GM19240 (cell line): Measurements from ENCODE around the gene RIMBP3B.
"Not testable (repeated sequence)": the region's sequence is repeated elsewhere in the genome, so short reads cannot be mapped to it uniquely, and the experiment has no call there.

ENCODE experiments used
- DNase-seq: peaks from one replicate; pipeline ENCODE4 v3.0.0; 2011; ENCODE audit warnings: low spot score; ENCODE audit not compliant: insufficient read length

The RIMBP3B gene

DNA sequence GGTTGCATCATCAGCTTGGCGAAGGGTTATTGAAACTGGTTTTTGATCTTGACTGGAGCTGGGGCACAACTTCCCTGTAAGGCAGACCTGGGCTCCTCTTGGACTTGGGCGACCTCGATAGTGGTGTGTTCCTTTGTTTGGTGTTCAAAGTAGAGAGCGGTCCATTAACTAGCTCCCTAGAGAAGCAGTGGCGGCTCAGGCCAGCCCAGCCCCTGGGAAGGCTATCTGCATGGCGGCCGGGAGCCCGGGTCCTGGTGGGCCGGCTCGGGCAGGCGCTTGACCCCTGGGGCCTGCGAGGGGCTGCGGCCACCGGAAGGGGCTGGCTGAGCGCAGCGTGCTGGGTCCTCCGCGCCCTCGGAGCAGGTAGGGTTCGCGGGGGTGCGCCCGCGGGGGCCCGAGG is 32.8 kb downstream of the RIMBP3B start:
- not testable (repeated sequence) for DNase-seq

- not testable (repeated sequence) for DNase-seq
Observed at GRCh38 chr22:21417227-21417746, 33.7 kb downstream of the RIMBP3B start, which contains the start of gene HIC2. Gene HIC2 (plus strand): TSS chr22:21417371. CDS start chr22:21442832, 25,461 bp downstream.

GRCh38 chr22:21417853-21418252 is 34.3 kb downstream of the RIMBP3B start:
- DNase-seq = not testable (repeated sequence)

DNA sequence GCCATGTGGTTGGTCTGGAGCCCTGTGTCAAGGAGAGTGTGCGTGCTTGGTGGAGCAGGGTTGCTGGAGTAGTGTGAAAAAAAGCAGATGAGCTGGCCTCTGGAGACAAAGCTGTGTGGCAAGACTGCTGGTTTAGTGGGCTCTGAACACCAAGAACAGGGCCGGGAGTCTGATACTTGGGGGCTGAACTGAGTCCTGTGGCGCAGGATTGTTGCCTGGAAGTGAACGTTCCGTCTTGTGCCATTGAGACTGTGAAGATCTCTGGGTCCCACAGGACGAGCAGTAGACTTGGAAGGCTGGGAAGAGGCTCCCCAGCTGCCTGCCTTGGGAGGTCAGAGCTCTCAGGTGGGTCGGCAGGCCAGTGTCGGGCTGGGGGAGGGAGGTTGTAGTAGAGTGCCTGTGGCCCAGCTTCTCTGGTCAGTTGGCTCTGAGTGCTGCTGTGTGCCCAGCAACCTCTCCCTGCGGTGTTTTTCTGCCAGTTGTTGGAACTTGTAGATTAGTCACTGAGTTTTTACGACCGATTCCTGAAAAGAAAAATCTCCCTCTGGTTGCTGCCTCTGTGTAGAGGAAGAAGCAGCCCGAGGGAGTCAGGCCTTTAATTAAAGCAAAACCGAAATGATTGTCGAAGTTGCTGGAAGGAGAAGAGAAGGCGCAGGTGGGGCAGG is 35.6 kb downstream of the RIMBP3B start:
- DNase-seq = not testable (repeated sequence)

DNA sequence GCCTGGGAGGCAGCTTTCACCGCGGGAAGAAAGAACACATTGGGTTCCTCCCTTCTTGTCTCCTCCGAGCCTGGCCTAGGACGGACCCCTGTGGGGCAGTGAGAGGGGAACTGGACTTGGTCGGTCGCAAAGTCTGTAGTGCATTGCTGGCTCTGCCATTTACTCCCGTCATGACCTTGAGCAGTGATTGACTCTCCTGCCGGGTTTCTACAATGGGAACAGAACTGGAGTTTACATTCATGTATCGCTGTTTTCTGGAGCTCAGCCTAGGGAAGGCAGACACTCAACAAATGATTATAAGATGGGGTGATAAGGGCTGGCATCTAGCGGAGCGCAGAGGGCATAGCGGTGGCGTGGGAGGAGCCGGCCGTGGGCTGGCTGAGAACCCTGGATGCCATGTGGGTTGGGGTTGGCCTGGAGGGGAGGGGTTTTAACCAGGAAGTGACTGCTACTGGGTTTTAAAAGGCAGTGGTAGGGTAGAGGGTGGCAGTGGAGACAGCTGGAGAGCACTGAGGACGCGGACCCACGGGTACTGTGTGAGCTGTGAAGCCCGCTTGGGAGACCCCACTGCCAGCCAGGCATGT is 36.7 kb downstream of the RIMBP3B start:
- DNase-seq = not testable (repeated sequence)

GRCh38 chr22:21424084-21424709 is 40.6 kb downstream of the RIMBP3B start:
- DNase-seq = not testable (repeated sequence)

DNA sequence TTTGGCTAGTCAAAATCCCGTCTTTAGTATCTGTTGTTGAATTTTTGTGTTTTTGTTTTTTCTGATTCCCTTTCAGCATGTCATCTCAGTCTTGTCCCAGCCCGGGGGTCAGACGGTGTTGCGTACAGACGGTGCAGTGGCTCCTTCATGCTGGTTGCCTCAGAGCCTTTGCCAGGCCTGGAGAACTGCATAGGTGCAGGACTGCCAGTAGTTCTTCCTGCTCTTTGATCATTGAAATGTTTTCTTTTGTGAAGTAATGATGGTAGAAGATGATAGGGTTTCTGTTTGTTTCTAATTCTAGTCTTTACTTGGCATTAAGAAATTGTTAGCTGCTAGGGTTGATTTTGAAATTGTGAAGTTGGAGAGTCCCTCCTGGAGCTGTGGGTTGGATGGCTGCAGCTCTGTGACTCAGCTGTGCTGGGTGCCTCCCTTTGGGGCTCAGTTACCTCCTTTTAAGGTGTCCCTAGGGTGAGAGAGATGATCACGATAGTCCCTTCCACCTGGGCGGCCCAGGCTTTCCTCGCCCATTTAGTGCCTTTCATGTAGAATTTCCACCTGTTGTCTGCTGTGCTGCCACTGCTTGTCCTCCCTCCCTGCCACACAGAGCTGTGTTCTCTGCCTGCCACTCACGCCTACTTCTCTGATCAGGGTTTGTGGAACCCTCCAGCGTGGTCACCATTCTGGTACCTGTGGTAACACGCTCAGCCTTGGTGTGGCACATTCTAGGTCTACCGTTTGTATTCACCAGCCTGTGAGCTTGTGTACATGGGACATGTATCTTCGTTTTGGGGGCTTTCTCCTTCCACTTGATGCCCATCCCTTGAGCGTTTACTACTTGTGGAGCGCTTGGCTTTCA is 51.1 kb downstream of the RIMBP3B start:
- DNase-seq = not testable (repeated sequence)

DNA sequence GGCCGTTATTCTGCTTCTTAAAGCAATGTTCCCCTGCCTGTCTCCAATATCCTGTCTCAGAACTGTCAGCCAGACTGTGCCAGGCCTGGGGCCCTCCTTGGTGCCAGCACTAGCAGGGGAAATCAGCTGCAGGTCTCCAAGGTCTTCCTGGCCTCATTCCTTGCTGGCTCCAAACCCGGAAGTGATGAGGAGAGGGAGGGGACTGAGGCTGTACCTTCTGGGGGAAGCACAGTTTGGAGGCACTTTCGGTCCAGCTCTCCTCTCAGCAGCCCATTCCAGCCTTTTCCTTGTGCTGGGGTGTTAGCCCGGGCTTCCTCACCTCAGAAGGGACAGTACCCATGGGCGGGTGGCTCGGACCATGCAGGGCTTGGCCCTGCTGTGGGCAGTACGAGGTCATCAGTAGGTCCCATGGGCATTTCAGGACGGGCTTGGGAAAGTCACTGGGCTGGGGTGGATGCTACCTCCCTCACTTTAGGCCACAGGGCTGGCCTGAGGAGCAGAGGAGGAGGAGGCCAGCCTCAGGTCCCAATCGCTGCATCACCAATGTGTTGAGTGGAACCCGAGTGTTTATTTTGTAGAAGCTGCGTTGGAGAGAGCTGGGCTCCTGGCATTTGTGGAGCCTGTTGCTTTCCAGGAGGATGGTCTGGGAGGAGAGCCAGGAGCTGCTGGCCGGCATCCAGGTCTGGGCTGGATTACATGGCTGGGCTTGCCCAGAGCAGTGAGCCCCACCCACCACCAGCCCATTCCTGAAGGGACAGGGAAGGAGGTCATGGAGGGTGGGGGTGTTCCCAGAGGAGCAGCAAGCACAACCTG is 52.7 kb downstream of the RIMBP3B start:
- DNase-seq = not testable (repeated sequence)

- not testable (repeated sequence) for DNase-seq
Observed at GRCh38 chr22:21438013-21438412, 54.5 kb downstream of the RIMBP3B start.
